ENCODE measurements around the gene MAVS. TPM values are rescaled to one million over a fixed set of nuclear protein-coding genes. Genes with fewer than 3 reads are reported as not detected.

The MAVS gene
- total RNA-seq, 1 donor from 2014 or later, result 41.5 TPM

- ATAC-seq (no peak), DNase-seq (no peak)
- Histone ChIP-seq H3K27me3 (no peaks in the 10 kb centered on the region), H3K36me3 (no peaks in the 10 kb centered on the region), H3K4me3 (peak overlapping the region; percentile 99), H3K9me3 (no peaks in the 10 kb centered on the region), H3K27ac (peak overlapping the region; percentile 97), H3K4me1 (peaks cover 15% of the 10 kb centered on the region)
- TF ChIP-seq CTCF (IDR thresholded peaks at IDR 0.05), result no peak
- intact Hi-C loops (cut with DNase I), result no loop called here
These were observed 275 bp upstream of the MAVS start for GRCh38 chr20:3846378-3846739.

- Histone ChIP-seq H3K36me3 (no peaks in the 10 kb centered on the region), H3K9me3 (no peaks in the 10 kb centered on the region), H3K4me3 (peak overlapping the region; percentile 99), H3K27me3 (no peaks in the 10 kb centered on the region), H3K4me1 (peaks cover 15% of the 10 kb centered on the region), H3K27ac (peak overlapping the region; percentile 97)
- no peak for TF ChIP-seq CTCF (IDR thresholded peaks at IDR 0.05)
- DNase-seq, result no peak
- intact Hi-C loops (cut with DNase I), result no loop called here
- ATAC-seq, result no peak
These were observed 851 bp downstream of the MAVS start for GRCh38 chr20:3847429-3847940.

- intact Hi-C loops (cut with DNase I), result no loop called here
- Histone ChIP-seq H3K36me3 (no peaks in the 10 kb centered on the region), H3K27me3 (no peaks in the 10 kb centered on the region), H3K27ac (no peak overlapping the region), H3K9me3 (no peaks in the 10 kb centered on the region), H3K4me3 (no peak overlapping the region), H3K4me1 (peaks cover 15% of the 10 kb centered on the region)
- no peak for TF ChIP-seq CTCF (IDR thresholded peaks at IDR 0.05)
- DNase-seq (no peak), ATAC-seq (no peak)
These were observed 1.9 kb downstream of the MAVS start for GRCh38 chr20:3848565-3848964.

- Histone ChIP-seq H3K27ac (no peak overlapping the region), H3K4me1 (no peaks in the 10 kb centered on the region), H3K9me3 (no peaks in the 10 kb centered on the region), H3K36me3 (peaks cover 44% of the 10 kb centered on the region), H3K4me3 (no peak overlapping the region), H3K27me3 (no peaks in the 10 kb centered on the region)
- peak; percentile 51 for ATAC-seq
- intact Hi-C loops (cut with DNase I), result no loop called here
- TF ChIP-seq CTCF (IDR thresholded peaks at IDR 0.05), result no peak
- DNase-seq, result no peak
These were observed 7.8 kb downstream of the MAVS start for GRCh38 chr20:3854462-3854871.

- intact Hi-C loops (cut with DNase I), result no loop called here
- no peak for ATAC-seq
- Histone ChIP-seq H3K36me3 (peaks cover 72% of the 10 kb centered on the region), H3K27ac (no peak overlapping the region), H3K4me3 (no peak overlapping the region), H3K27me3 (no peaks in the 10 kb centered on the region), H3K4me1 (no peaks in the 10 kb centered on the region), H3K9me3 (no peaks in the 10 kb centered on the region)
- no peak for TF ChIP-seq CTCF (IDR thresholded peaks at IDR 0.05)
- DNase-seq, result no peak
These were observed 10.8 kb downstream of the MAVS start for GRCh38 chr20:3857405-3857804.

DNA sequence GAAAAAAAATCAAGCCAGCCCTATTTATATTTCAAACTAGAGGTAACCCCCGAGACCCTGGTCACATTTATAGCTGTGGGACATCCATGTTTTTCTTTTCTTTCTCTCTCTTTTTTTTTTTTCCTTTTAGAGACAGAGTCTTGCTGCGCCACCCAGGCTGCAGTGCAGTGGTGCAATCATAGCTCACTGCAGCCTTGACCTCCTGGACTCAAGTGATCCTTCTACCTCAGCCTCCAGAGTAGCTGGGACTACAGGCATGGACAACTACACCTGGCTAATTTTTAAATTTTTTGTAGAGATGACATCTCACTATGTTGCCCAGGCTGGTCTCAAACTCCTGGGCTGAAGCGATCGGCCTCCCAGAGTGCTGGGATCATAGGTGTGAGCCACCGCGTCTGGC, 12.1 kb downstream of the MAVS start:
- no peak for TF ChIP-seq CTCF (IDR thresholded peaks at IDR 0.05)
- H3K4me1 ChIP-seq, result no peaks in the 10 kb centered on the region
- ATAC-seq (no peak), DNase-seq (no peak)
- no peaks in the 10 kb centered on the region for H3K9me3 ChIP-seq
- H3K27ac ChIP-seq, result no peak overlapping the region
- intact Hi-C loops (cut with DNase I), result no loop called here
- no peaks in the 10 kb centered on the region for H3K27me3 ChIP-seq
- H3K36me3 ChIP-seq, result peaks cover 85% of the 10 kb centered on the region
- H3K4me3 ChIP-seq, result no peak overlapping the region

Measured in upper lobe of right lung (tissue), 1 donor.